LNCAP (cell line): Measurements from ENCODE around the gene SP1.

Experiments used
- CTCF ChIP-seq: fragments of 450-650 bp; IDR thresholded peaks from 2 replicates; pipeline ENCODE4 v1.5.1; 2017; ENCODE audit warnings: mild to moderate bottlenecking

Gene SP1

DNA sequence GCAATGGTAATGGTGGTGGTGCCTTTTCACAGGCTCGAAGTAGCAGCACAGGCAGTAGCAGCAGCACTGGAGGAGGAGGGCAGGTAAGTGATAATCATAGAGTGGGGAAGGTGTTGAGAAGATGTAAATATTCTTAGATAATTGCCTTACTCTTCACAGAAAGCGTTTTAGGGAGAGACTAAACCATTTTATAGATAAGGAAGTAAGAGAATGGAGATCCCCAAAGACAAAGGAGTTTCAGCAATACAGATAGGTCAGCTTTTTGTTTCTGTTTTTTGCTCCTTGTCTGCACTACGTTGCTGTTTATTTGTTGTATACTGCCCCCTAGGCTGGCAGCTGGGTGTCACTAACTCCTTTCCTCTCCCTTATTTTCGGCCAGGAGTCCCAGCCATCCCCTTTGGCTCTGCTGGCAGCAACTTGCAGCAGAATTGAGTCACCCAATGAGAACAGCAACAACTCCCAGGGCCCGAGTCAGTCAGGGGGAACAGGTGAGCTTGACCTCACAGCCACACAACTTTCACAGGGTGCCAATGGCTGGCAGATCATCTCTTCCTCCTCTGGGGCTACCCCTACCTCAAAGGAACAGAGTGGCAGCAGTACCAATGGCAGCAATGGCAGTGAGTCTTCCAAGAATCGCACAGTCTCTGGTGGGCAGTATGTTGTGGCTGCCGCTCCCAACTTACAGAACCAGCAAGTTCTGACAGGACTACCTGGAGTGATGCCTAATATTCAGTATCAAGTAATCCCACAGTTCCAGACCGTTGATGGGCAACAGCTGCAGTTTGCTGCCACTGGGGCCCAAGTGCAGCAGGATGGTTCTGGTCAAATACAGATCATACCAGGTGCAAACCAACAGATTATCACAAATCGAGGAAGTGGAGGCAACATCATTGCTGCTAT lies 2.0 kb downstream of the SP1 start:
- peak; percentile 59; the same call in 1 of the 2 replicates for TF ChIP-seq CTCF

- no peak for TF ChIP-seq CTCF
Observed at GRCh38 chr12:53383258-53383657, 3.3 kb downstream of the SP1 start.

GRCh38 chr12:53388932-53389331 lies 9.0 kb downstream of the SP1 start:
- no peak for TF ChIP-seq CTCF

DNA sequence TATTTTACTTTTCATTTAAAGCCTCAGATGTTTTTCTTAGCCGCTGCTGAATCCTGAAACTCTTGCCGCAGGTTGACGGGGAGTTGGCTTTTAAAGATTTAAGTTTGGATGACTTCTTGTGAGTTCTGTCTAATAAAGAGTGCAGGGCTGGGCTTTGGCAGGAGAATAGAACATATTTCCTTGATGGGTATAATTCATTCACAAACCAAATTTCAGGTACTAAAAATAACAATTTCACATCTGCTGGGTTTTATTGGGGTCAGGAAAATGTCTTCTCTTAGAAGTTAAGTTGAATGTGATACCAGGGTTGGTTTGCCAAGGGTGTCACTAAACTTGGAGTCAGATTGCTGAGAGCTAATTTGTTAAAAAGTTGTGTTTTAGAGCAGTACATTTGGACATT lies 9.7 kb downstream of the SP1 start:
- no peak for TF ChIP-seq CTCF

- TF ChIP-seq CTCF, result no peak
Observed at GRCh38 chr12:53391724-53392123, 11.7 kb downstream of the SP1 start.

DNA sequence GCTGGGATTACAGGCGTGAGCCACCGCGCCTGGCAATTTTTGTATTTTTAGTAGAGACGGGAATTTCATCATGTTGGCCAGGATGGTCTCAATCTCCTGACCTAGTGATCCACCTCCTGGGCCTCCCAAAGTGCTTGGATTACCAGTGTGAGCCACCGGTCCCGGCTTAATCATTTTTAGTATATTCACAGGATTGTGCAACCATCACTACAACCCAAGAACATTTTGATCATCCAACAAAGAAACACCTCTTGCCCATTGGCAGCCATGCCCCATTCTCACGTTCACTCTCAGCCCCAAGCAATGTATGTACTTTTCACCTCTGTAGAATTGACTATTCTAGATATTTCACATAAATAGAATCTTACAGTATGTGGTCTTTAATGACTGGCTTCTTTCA lies 19.9 kb downstream of the SP1 start:
- no peak for TF ChIP-seq CTCF

- no peak for TF ChIP-seq CTCF
Observed at GRCh38 chr12:53402871-53403270, 22.9 kb downstream of the SP1 start.
